ENCODE measurements around the gene ERBB2. TPM values are rescaled to one million over a fixed set of nuclear protein-coding genes. Genes with fewer than 3 reads are reported as not detected.

Gene ERBB2
- total and polyA plus RNA-seq, 9 of the 15 experiments (the other 6 are each of a cell fraction or from before 2014, with no cell fraction given): 0.74 to 5.6 (median 3.3) TPM

GRCh38 chr17:39683295-39683939 lies 16.4 kb upstream of the ERBB2 start (continued):
- TF ChIP-seq SRSF9 (IDR thresholded peaks at IDR 0.05; ENCODE audit: borderline replicate concordance, low read depth, low read length) (no peak), ETS1 (conservative IDR thresholded peaks at IDR 0.05; ENCODE audit: control insufficient read depth, low read depth, low read length) (0 out of 2 replicates have a peak, but pooled peaks have one; percentile 48), SOX6 (IDR thresholded peaks at IDR 0.05) (peak; percentile 55), ARID1B (IDR thresholded peaks at IDR 0.05) (peak; percentile 91), TRIM24 (IDR thresholded peaks at IDR 0.05) (peak; percentile 63 to 70; a peak in 3 of 4 replicates), ZFP1 (CRISPR knock-in tag; IDR thresholded peaks at IDR 0.05) (no peak), POLR2G (IDR thresholded peaks at IDR 0.05; ENCODE audit: low read depth, low read length) (no peak), CXXC5 (CRISPR knock-in tag; IDR thresholded peaks at IDR 0.05) (peak; percentile 52; the same call in 1 of the 2 replicates), STAT6 (CRISPR knock-in tag; IDR thresholded peaks at IDR 0.05) (no peak), COPS2 (conservative IDR thresholded peaks at IDR 0.05) (no peak), HDAC2 (IDR thresholded peaks at IDR 0.05) (0 out of 2 replicates have a peak, but pooled peaks have one; percentile 24), ZNF384 (IDR thresholded peaks at IDR 0.05; ENCODE audit: low read depth, low read length) (no peak), BCOR (IDR thresholded peaks at IDR 0.05) (0 out of 2 replicates have a peak, but pooled peaks have one; percentile 12), SP2 (IDR thresholded peaks at IDR 0.05; ENCODE audit: extremely low read depth, low read depth, low read length, poor library complexity, severe bottlenecking) (no peak), NR2F6 (CRISPR knock-in tag; IDR thresholded peaks at IDR 0.05) (no peak), ZFPM2 (CRISPR knock-in tag; IDR thresholded peaks at IDR 0.05) (no peak), TEAD4 (IDR thresholded peaks at IDR 0.05; ENCODE audit: low read length) (peak; percentile 83), TEAD4 (CRISPR knock-in tag; IDR thresholded peaks at IDR 0.05; ENCODE audit: borderline replicate concordance) (no peak), DPF2 (IDR thresholded peaks at IDR 0.05) (peak; percentile 83), CBFA2T2 (conservative IDR thresholded peaks at IDR 0.05) (peak; percentile 89), RBM17 (IDR thresholded peaks at IDR 0.05; ENCODE audit: borderline replicate concordance, low read depth, low read length) (no peak), L3MBTL2 (IDR thresholded peaks at IDR 0.05) (no peak), ZNF121 (CRISPR knock-in tag; conservative IDR thresholded peaks at IDR 0.05) (no peak), SMARCE1 (IDR thresholded peaks at IDR 0.05) (no peak), RBM34 (IDR thresholded peaks at IDR 0.05; ENCODE audit: borderline replicate concordance, insufficient read depth, low read length) (no peak), ZNF57 (CRISPR knock-in tag; IDR thresholded peaks at IDR 0.05) (no peak), MEIS2 (IDR thresholded peaks at IDR 0.05; ENCODE audit: partially characterized antibody) (peak; percentile 10), CTBP1 (IDR thresholded peaks at IDR 0.05; ENCODE audit: borderline replicate concordance) (peak; percentile 77; the same call in 1 of the 2 replicates), KDM1A (IDR thresholded peaks at IDR 0.05) (peak; percentile 62 to 67), HMG20B (CRISPR knock-in tag; IDR thresholded peaks at IDR 0.05) (no peak)
